K562 (cell line): Measurements from ENCODE around the gene ARMC8. TPM values are rescaled to one million over a fixed set of nuclear protein-coding genes. Genes with fewer than 3 reads are reported as not detected.

Source experiments
- BCLAF1 ChIP-seq, 2 experiments: fragments of 450-650 bp in 1 of 2; IDR thresholded peaks; 2 replicates each; pipeline ENCODE4 v1.6.1; 2011 to 2017; ENCODE audit warnings: low read depth in 2 of 2, antibody characterized with exemption in 1 of 2, borderline replicate concordance in 1 of 2, low read length in 1 of 2, mild to moderate bottlenecking in 1 of 2, mixed read lengths in 1 of 2; ENCODE audit not compliant: control insufficient read depth in 1 of 2
- CHD2 ChIP-seq: IDR thresholded peaks from 2 replicates; pipeline ENCODE4 v1.6.1; 2011; ENCODE audit warnings: low read depth, low read length
- HSF4 ChIP-seq: fragments of 250-450 bp; sonication (Bioruptor Pico); IDR thresholded peaks from 2 replicates; pipeline ENCODE4 v2.1.2; 2022; ENCODE audit warnings: mild to moderate bottlenecking, moderate library complexity, borderline replicate concordance
- MAX ChIP-seq: sonication (generic); formaldehyde crosslinking; IDR thresholded peaks from 2 replicates; pipeline ENCODE4 v1.9.0; 2022; ENCODE audit warnings: mild to moderate bottlenecking, missing genetic modification reagents
- NFE2 ChIP-seq: IDR thresholded peaks from 2 replicates; pipeline ENCODE4 v1.6.1; 2014; ENCODE audit warnings: antibody characterized with exemption, low read depth
- NR2C1 ChIP-seq, 2 experiments: fragments of 450-650 bp; IDR thresholded peaks; 2 replicates each; pipeline ENCODE4 v1.6.1; 2017; ENCODE audit warnings: mild to moderate bottlenecking in 2 of 2, antibody characterized with exemption in 1 of 2, inconsistent platforms in 1 of 2, missing compliant biosample characterization in 1 of 2, missing genetic modification characterization in 1 of 2
- NRF1 ChIP-seq, 2 experiments: fragments of 450-650 bp; IDR thresholded peaks in 1 of 2; conservative IDR thresholded peaks in 1 of 2; 2 replicates each; pipeline ENCODE4 v1.6.1; 2014; ENCODE audit warnings: mild to moderate bottlenecking in 2 of 2
- PHF20 ChIP-seq: fragments of 450-650 bp; IDR thresholded peaks from 2 replicates; pipeline ENCODE4 v1.6.1; 2018; ENCODE audit not compliant: partially characterized antibody
- POLR3G ChIP-seq: IDR thresholded peaks from 2 replicates; pipeline ENCODE4 v1.6.1; 2011; ENCODE audit not compliant: insufficient read length, insufficient replicate concordance; ENCODE audit errors: extremely low read depth
- SIN3B ChIP-seq: fragments of 450-650 bp; IDR thresholded peaks from 2 replicates; pipeline ENCODE4 v1.6.1; 2017; ENCODE audit warnings: low read depth, mild to moderate bottlenecking, moderate library complexity
- SMARCB1 ChIP-seq: IDR thresholded peaks from 2 replicates; pipeline ENCODE4 v1.6.1; 2011; ENCODE audit warnings: improper control_type of control experiment, low read depth; ENCODE audit not compliant: insufficient read length
- SREBF1 ChIP-seq: fragments of 150-350 bp; IDR thresholded peaks from 2 replicates; pipeline ENCODE4 v1.6.1; 2014; ENCODE audit warnings: antibody characterized with exemption, low read depth, low read length, borderline replicate concordance
- SRSF3 ChIP-seq: fragments of 200-400 bp; formaldehyde crosslinking; IDR thresholded peaks from 2 replicates; pipeline ENCODE4 v1.6.1; 2016; ENCODE audit warnings: mild to moderate bottlenecking, low read length, moderate library complexity; ENCODE audit not compliant: insufficient read depth
- SRSF7 ChIP-seq: fragments of 200-400 bp; formaldehyde crosslinking; optimal IDR thresholded peaks from 2 replicates; pipeline ENCODE3; 2017; ENCODE audit warnings: mild to moderate bottlenecking, low read depth, low read length
- TCF7L2 ChIP-seq: fragments of 150-350 bp; IDR thresholded peaks from 2 replicates; pipeline ENCODE4 v1.6.1; 2016; ENCODE audit warnings: low read depth, mild to moderate bottlenecking, low read length, moderate library complexity
- TEAD1 ChIP-seq, 2 experiments: fragments of 450-650 bp in 1 of 2; sonication (generic) in 1 of 2; formaldehyde crosslinking; IDR thresholded peaks; 2 replicates each; pipeline versions ENCODE4 v1.4.0 to v1.8.0; 2020 to 2022; ENCODE audit warnings: mild to moderate bottlenecking in 2 of 2, missing genetic modification reagents in 1 of 2
- THRB ChIP-seq: fragments of 450-650 bp; formaldehyde crosslinking; conservative IDR thresholded peaks from 2 replicates; pipeline ENCODE4 v1.4.0; 2022; ENCODE audit warnings: mild to moderate bottlenecking, missing genetic modification characterization
- ZNF134 ChIP-seq: fragments of 250-450 bp; sonication (Bioruptor Pico); conservative IDR thresholded peaks from 2 replicates; pipeline ENCODE4 v1.4.0; 2020
- ZNF140 ChIP-seq: fragments of 250-450 bp; sonication (Bioruptor Pico); IDR thresholded peaks from 2 replicates; pipeline ENCODE4 v1.8.0; 2021; ENCODE audit warnings: moderate library complexity, mild to moderate bottlenecking, inconsistent platforms
- ZNF143 ChIP-seq: sonication (generic); formaldehyde crosslinking; IDR thresholded peaks from 2 replicates; pipeline ENCODE4 v1.9.0; 2022; ENCODE audit warnings: mild to moderate bottlenecking, missing genetic modification reagents
- ZNF444 ChIP-seq: fragments of 250-450 bp; sonication (Bioruptor Pico); IDR thresholded peaks from 2 replicates; pipeline ENCODE4 v1.4.0; 2020; ENCODE audit warnings: mild to moderate bottlenecking, moderate library complexity
- polyA plus RNA-seq, 8 experiments: library from polyadenylated mRNA; depleted of rRNA in 4 of 8; stranded (reverse) in 5 of 8; unstranded in 3 of 8; fragments of >200 nt; fragmentation: Nextera tagmentation in 2 of 8; fragmentation: Illumina TruSeq in 1 of 8; extraction: Ambion mirVana in 2 of 8; extraction: Trizol in 1 of 8; gene quantifications; 2 replicates each; pipeline versions ENCODE4 v1.2.1 to v1.2.3, GENCODE V29; 2011 to 2014; ENCODE audit warnings: inconsistent platforms in 1 of 8, missing spikeins in 1 of 8
- total RNA-seq, 7 experiments: library from RNA; depleted of rRNA in 6 of 7; stranded (reverse); fragments of >200 nt in 6 of 7; fragmentation: Illumina TruSeq in 2 of 7; extraction: Trizol in 2 of 7; gene quantifications; 2 replicates each; pipeline versions ENCODE4 v1.2.1 to v1.2.3, GENCODE V29; 2011 to 2021; ENCODE audit warnings: low replicate concordance in 1 of 7
- TF ChIP-seq, protein P1 (sequence below), 3 experiments: IDR thresholded peaks in 2 of 3; conservative IDR thresholded peaks in 1 of 3; 2 replicates each; pipeline ENCODE4 v1.5.1; 2011 to 2012; ENCODE audit warnings: low read length in 3 of 3, mild to moderate bottlenecking in 3 of 3, control low read depth in 2 of 3, improper control_type of control experiment in 1 of 3, inconsistent platforms in 1 of 3, low read depth in 1 of 3, mixed read lengths in 1 of 3, moderate library complexity in 1 of 3; ENCODE audit not compliant: insufficient read depth in 2 of 3

ARMC8 gene
- total and polyA plus RNA-seq, 9 of the 15 experiments (the other 6 are each of a cell fraction or from before 2014, with no cell fraction given), result 22.4 to 76.1 (median 37.3) TPM

DNA sequence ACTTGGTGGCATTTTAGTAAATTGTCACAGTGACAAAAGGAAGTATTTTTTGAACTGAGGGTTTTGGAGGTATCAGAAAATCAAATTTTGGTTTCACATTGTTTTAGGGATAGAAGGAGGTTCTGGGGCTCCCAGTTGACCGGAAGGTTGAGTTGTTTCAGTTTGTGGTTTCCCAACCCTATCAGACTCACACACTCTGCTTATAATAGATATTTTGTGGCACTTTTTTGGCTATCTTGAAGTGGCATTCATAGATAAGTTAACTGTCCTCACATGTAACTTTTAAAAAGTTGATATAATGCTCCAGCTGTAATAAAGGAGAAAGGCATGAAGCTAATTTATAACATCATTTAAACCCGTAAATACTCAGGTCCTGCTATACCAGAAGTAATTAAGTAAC lies 12.8 kb downstream of the ARMC8 start (continued):
- TF ChIP-seq, protein P1, sequence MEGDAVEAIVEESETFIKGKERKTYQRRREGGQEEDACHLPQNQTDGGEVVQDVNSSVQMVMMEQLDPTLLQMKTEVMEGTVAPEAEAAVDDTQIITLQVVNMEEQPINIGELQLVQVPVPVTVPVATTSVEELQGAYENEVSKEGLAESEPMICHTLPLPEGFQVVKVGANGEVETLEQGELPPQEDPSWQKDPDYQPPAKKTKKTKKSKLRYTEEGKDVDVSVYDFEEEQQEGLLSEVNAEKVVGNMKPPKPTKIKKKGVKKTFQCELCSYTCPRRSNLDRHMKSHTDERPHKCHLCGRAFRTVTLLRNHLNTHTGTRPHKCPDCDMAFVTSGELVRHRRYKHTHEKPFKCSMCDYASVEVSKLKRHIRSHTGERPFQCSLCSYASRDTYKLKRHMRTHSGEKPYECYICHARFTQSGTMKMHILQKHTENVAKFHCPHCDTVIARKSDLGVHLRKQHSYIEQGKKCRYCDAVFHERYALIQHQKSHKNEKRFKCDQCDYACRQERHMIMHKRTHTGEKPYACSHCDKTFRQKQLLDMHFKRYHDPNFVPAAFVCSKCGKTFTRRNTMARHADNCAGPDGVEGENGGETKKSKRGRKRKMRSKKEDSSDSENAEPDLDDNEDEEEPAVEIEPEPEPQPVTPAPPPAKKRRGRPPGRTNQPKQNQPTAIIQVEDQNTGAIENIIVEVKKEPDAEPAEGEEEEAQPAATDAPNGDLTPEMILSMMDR (IDR thresholded peaks at IDR 0.05 in 2 of 3, conservative IDR thresholded peaks at IDR 0.05 in 1 of 3; ENCODE audit: insufficient read depth in 2 of 3, low read depth in 1 of 3, low read length in 3 of 3), result no peak
- TF ChIP-seq ZNF134 (CRISPR knock-in tag) (no peak), TCF7L2 (no peak), NR2C1 (IDR thresholded peaks at IDR 0.05) (no peak), NR2C1 (tag; IDR thresholded peaks at IDR 0.05) (no peak), PHF20 (no peak), MAX (no peak), BCLAF1 (IDR thresholded peaks at IDR 0.05; ENCODE audit: borderline replicate concordance in 1 of 2, control insufficient read depth in 1 of 2, low read depth in 2 of 2, low read length in 1 of 2) (no peak), CHD2 (no peak), SRSF7 (no peak), NRF1 (conservative IDR thresholded peaks at IDR 0.05 in 1 of 2, IDR thresholded peaks at IDR 0.05 in 1 of 2) (no peak), SREBF1 (no peak), ZNF140 (CRISPR knock-in tag) (no peak), SIN3B (no peak), ZNF444 (no peak), HSF4 (CRISPR knock-in tag) (no peak), ZNF143 (CRISPR knock-in tag) (no peak), SRSF3 (no peak), POLR3G (no peak), TEAD1 (CRISPR knock-in tag; IDR thresholded peaks at IDR 0.05) (no peak), THRB (CRISPR knock-in tag) (no peak), NFE2 (no peak), SMARCB1 (peak; percentile 75)
